Gastroesophageal sphincter (tissue), 4 donors: ENCODE results near the gene GPX7. TPM values are rescaled to one million over a fixed set of nuclear protein-coding genes. Genes with fewer than 3 reads are reported as not detected.

Experiments
- ATAC-seq: fragments of 150-250 bp; one replicate; pipeline ENCODE4 v1.9.1; 2016; ENCODE audit warnings: mild to moderate bottlenecking, moderate library complexity
- H3K27ac ChIP-seq, 4 donors: fragments of 200-600 bp; sonication (generic) in 3 of 4; 1 replicate in 3 of 4; 2 replicates in 1 of 4; pipeline ENCODE4 v1.5.1; 2016 to 2019
- H3K27me3 ChIP-seq: fragments of 200-600 bp; sonication (generic); one replicate; pipeline ENCODE4 v1.5.1; 2019
- H3K36me3 ChIP-seq, 2 donors: fragments of 200-600 bp; sonication (generic); one replicate each; pipeline ENCODE4 v1.5.1; 2019; ENCODE audit warnings: control low read depth in 1 of 2
- H3K4me1 ChIP-seq, 3 donors: fragments of 200-600 bp; sonication (generic); 1 replicate in 2 of 3; 2 replicates in 1 of 3; pipeline ENCODE4 v1.5.1; 2016 to 2019; ENCODE audit warnings: control low read depth in 2 of 3
- H3K4me3 ChIP-seq, 2 donors: fragments of 200-600 bp; sonication (generic); one replicate each; pipeline ENCODE4 v1.5.1; 2019; ENCODE audit warnings: mild to moderate bottlenecking in 1 of 2, moderate library complexity in 1 of 2
- H3K9me3 ChIP-seq, 3 donors: fragments of 200-600 bp; sonication (generic); one replicate each; pipeline ENCODE4 v1.5.1; 2017 to 2019; ENCODE audit warnings: control low read depth in 2 of 3
- CTCF ChIP-seq, 4 experiments: fragments of 200-600 bp in 2 of 4; fragments of 450-650 bp in 2 of 4; sonication (generic) in 1 of 4; IDR thresholded peaks; one replicate each; pipeline ENCODE4 v1.5.1; 2017 to 2019; ENCODE audit warnings: antibody characterized with exemption in 4 of 4, mild to moderate bottlenecking in 2 of 4, moderate library complexity in 2 of 4
- EP300 ChIP-seq: sonication (generic); formaldehyde crosslinking; IDR thresholded peaks from one replicate; pipeline ENCODE4 v1.6.1; 2017; ENCODE audit warnings: antibody characterized with exemption, mild to moderate bottlenecking
- POLR2A ChIP-seq, 2 donors: fragments of 450-650 bp; IDR thresholded peaks; one replicate each; pipeline ENCODE4 v1.6.1; 2017; ENCODE audit warnings: antibody characterized with exemption in 2 of 2, mild to moderate bottlenecking in 2 of 2, moderate library complexity in 1 of 2
- POLR2AphosphoS5 ChIP-seq: sonication (generic); formaldehyde crosslinking; IDR thresholded peaks from one replicate; pipeline ENCODE4 v1.6.1; 2017; ENCODE audit warnings: antibody characterized with exemption
- WGBS, 2 donors: methylation state at CpG; one replicate each; pipeline ENCODE4 v1.1.5; 2018; ENCODE audit warnings: low coverage in 1 of 2; 5-methylcytosine and 5-hydroxymethylcytosine counted together
- total RNA-seq, 4 donors: library from RNA; depleted of rRNA; stranded (reverse); fragments of >200 nt; gene quantifications; one replicate each; pipeline ENCODE4 v1.1.0, GENCODE V29; 2016

Gene GPX7
- total RNA-seq, 4 donors from 2014 or later = 13.0 to 22.5 (median 16.2) TPM

DNA sequence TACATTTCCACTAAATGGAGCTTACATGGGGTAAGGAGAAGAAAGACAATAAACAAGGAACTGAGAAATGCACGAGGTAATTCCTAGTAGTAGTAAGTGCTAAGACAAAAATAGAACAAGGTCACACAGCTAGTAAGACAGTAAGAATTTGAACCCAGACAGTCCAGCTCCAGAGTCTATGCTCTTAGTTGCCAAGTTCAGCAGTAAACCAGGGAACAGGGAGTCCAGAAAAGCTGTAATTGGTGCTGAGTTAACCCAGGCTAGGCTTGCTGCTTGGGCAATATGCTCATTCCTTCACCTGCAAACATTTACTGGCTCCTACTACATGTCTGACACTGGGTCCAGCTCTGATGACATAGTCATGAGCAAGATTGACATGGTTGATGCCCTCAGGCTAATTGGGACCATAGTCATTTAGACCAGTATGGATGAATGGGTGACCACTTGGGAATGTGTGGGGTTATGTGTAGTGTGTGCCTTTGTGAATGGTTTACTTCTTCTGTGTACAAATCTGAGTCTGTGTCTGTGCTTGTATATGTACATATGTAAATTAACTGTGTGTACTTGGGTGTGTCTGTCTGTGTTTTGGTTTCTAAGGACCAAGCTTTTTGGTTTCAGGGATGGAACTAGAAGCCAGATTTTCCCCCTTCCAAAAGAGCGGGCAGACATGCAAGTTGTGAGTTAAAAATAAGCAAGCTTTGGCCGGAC lies 2.0 kb downstream of the GPX7 start:
- peak; percentile 30 for ATAC-seq
- peaks cover 0 to 30% (median 13%) of the 10 kb centered on the region in 3 donors for H3K4me1 ChIP-seq
- no peaks in the 10 kb centered on the region for H3K9me3 ChIP-seq
- peak overlapping the region in 3 of 4 donors; percentile 88 to 91 (median 88) for H3K27ac ChIP-seq
- H3K4me3 ChIP-seq = no peak overlapping the region
- TF ChIP-seq CTCF (IDR thresholded peaks at IDR 0.05) (no peak), EP300 (no peak)
- 16 to 39% methylated on average over 2 to 3 of the region's 3 CpGs for WGBS, 2 donors
- peaks cover 0 to 35% of the 10 kb centered on the region in 2 donors for H3K36me3 ChIP-seq
- H3K27me3 ChIP-seq = no peaks in the 10 kb centered on the region

DNA sequence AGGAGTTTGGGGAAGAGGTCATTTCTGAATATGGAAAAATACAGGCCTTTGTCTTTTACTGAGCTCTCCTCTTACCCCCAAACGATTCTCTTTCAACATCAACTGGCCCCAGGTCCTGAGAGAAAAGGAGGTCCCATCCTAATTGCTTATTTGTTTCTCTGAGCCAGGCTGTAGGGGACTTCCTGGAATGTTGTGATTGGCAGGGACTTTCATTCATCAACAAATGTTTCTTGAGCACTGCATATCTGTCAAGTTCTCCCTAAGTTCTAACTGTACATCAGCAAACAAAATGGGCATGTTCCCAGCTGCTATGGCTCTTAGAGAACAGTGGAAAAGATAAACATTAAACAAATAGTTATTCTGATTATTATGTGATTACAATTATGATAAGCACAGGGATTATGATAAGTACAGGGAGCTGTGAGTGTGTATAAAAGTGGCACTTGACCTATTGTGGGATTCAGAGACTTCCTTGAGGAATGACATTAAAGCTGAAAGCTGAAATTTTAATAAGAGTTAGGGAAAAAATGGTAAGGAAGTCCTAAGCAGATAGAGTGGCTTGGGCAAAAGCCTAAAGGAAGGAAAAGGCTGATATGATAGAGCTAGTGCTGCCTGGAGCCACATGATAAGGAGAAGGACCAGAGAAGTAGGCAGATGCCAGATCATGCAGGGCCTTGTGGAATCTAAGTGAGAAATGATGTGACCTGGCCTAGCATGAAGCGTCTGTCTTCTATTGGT lies 11.6 kb downstream of the GPX7 start:
- Histone ChIP-seq H3K4me1 (no peaks in the 10 kb centered on the region), H3K4me3 (no peak overlapping the region), H3K27me3 (no peaks in the 10 kb centered on the region), H3K27ac (no peak overlapping the region), H3K9me3 (no peaks in the 10 kb centered on the region), H3K36me3 (peaks cover 0 to 40% of the 10 kb centered on the region in 2 donors)
- WGBS, 2 donors = 55 to 56% methylated on average over 2 of the region's 2 CpGs
- ATAC-seq = no peak
- TF ChIP-seq POLR2A (IDR thresholded peaks at IDR 0.05) (no peak), POLR2AphosphoS5 (no peak), EP300 (no peak), CTCF (IDR thresholded peaks at IDR 0.05) (no peak)

DNA sequence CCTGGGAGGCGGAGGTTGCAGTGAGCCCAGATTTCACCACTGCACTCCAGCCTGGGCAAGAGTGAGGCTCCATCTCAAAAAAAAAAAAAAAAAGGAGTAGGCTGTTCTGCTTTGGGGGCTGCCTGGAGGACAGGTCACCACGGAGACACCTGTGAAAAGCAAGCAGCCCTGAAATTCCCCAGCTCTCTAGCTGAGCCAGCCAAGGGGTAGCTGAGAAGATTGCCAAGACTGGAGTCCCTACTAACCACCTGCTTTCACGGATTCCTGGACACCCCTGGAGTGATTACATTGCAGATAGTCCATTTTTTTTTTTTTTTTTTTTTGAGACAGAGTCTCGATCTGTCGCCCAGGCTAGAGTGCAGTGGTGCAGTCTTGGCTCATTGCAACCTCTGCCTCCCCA lies 12.5 kb downstream of the GPX7 start:
- TF ChIP-seq EP300 = no peak
- WGBS, 2 donors = 63 to 83% methylated on average over 1 to 2 of the region's 5 CpGs
- no peaks in the 10 kb centered on the region for H3K9me3 ChIP-seq
- H3K36me3 ChIP-seq = peaks cover 0 to 37% of the 10 kb centered on the region in 2 donors
- no peak for ATAC-seq
- no peaks in the 10 kb centered on the region for H3K27me3 ChIP-seq
- no peak overlapping the region for H3K4me3 ChIP-seq
- no peak overlapping the region for H3K27ac ChIP-seq
- H3K4me1 ChIP-seq = no peaks in the 10 kb centered on the region

- H3K4me1 ChIP-seq = no peaks in the 10 kb centered on the region
- peaks cover 0 to 2% (median 0%) of the 10 kb centered on the region in 3 donors for H3K9me3 ChIP-seq
- no peak overlapping the region for H3K27ac ChIP-seq
- no peak overlapping the region for H3K4me3 ChIP-seq
- no peak for ATAC-seq
- peaks cover 0 to 28% of the 10 kb centered on the region in 2 donors for H3K36me3 ChIP-seq
- WGBS, 2 donors = 66 to 71% methylated on average over 4 of the region's 5 CpGs
- no peak for TF ChIP-seq CTCF (IDR thresholded peaks at IDR 0.05)
- no peak for TF ChIP-seq EP300
- no peak for TF ChIP-seq POLR2AphosphoS5
- no peak for TF ChIP-seq POLR2A (IDR thresholded peaks at IDR 0.05)
- no peaks in the 10 kb centered on the region for H3K27me3 ChIP-seq
These were observed 13.4 kb downstream of the GPX7 start for GRCh38 chr1:52615489-52616042.

DNA sequence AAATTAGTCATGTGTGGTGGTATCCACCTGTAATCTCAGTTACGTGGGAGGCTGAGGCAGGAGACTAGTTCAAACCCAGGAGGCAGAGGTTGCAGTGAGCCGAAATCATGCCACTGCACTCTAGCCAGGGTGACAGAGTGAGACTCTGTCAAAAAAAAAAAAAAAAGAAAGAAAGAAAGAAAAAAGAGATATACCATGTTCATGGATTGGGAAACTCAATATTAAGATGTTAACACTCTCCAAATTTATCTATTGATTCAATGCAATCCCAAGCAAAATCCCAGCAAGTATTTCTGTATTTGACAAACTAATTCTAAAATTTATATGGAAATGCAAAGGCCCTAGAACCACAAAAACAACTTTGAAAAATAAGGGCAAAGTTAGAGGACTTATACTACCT lies 19.8 kb downstream of the GPX7 start:
- TF ChIP-seq POLR2AphosphoS5 = no peak
- no peak for TF ChIP-seq EP300
- no peak for TF ChIP-seq CTCF (IDR thresholded peaks at IDR 0.05)
- no peak for TF ChIP-seq POLR2A (IDR thresholded peaks at IDR 0.05)
- H3K27ac ChIP-seq = no peak overlapping the region
- no peak for ATAC-seq
- H3K4me1 ChIP-seq = no peaks in the 10 kb centered on the region
- peaks cover 0 to 44% (median 0%) of the 10 kb centered on the region in 3 donors for H3K9me3 ChIP-seq
- H3K36me3 ChIP-seq = peaks cover 0 to 18% of the 10 kb centered on the region in 2 donors
- H3K27me3 ChIP-seq = no peaks in the 10 kb centered on the region
- WGBS, 2 donors = 100% methylated on average over 1 to 2 of the region's 2 CpGs
- no peak overlapping the region for H3K4me3 ChIP-seq
